Measurements from ENCODE around the gene ZNF141. TPM values are rescaled to one million over a fixed set of nuclear protein-coding genes. Genes with fewer than 3 reads are reported as not detected.
"Not testable (repeated sequence)": the region's sequence is repeated elsewhere in the genome, so short reads cannot be mapped to it uniquely, and the experiment has no call there.

The ZNF141 gene
- total RNA-seq, 1 experiment from 2014 or later = 17.4 TPM

- peaks cover 4% of the 10 kb centered on the region; the same call in 1 of the 2 replicates for H3K36me3 ChIP-seq
- H3K4me3 ChIP-seq = peak overlapping the region; percentile 63; the same call in 1 of the 2 replicates
- H3K9me3 ChIP-seq (replicated peaks) = no peaks in the 10 kb centered on the region
- no peaks in the 10 kb centered on the region for H3K4me1 ChIP-seq
- H3K27me3 ChIP-seq = no peaks in the 10 kb centered on the region
- no peak overlapping the region for H3K27ac ChIP-seq
- DNase-seq = no peak
These were observed 1.1 kb downstream of the ZNF141 start for GRCh38 chr4:338759-339097.

DNA sequence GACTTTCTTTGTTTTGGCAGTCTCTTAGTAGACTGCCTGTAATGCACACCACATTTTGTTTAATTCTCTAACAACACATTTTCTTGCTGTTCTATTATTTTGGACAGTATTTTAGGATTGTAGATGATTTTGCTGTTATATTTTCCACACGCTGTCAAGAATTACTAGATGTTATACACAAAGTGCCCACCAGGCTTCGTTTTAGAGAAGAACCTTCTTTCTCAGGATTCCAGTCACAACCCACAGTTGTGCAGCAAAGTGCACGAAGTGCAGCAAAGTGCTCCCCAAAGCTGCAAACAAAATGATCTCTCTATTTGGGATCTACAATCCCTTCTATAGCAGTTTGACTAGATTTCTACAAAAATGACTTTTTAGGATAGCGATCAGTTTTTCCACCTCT, 2.4 kb downstream of the ZNF141 start:
- DNase-seq = no peak
- H3K27ac ChIP-seq = no peak overlapping the region
- peaks cover 6% of the 10 kb centered on the region; the same call in 1 of the 2 replicates for H3K36me3 ChIP-seq
- no peak overlapping the region for H3K4me3 ChIP-seq
- H3K27me3 ChIP-seq = no peaks in the 10 kb centered on the region
- H3K4me1 ChIP-seq = no peaks in the 10 kb centered on the region
- no peaks in the 10 kb centered on the region; the same call in 1 of the 2 replicates for H3K9me3 ChIP-seq (replicated peaks)

DNA sequence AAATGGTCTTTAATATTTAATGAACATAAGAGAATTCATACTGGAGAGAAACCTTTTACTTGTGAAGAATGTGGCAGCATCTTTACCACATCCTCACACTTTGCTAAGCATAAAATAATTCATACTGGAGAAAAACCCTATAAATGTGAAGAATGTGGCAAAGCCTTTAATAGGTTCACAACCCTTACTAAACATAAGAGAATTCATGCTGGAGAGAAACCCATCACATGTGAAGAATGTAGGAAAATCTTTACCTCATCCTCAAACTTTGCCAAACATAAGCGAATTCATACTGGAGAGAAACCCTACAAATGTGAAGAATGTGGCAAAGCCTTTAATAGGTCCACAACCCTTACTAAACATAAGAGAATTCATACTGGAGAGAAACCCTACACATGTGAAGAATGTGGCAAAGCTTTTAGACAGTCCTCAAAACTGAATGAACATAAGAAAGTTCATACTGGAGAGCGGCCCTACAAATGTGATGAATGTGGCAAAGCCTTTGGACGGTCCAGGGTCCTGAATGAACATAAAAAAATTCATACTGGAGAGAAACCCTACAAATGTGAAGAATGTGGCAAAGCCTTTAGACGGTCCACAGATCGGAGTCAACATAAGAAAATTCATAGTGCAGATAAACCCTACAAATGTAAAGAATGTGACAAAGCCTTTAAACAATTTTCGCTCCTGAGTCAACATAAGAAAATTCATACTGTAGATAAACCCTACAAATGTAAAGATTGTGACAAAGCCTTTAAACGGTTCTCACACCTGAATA, 35.6 kb downstream of the ZNF141 start:
- no peaks in the 10 kb centered on the region for H3K4me1 ChIP-seq
- no peaks in the 10 kb centered on the region for H3K27me3 ChIP-seq
- peaks cover 50% of the 10 kb centered on the region for H3K9me3 ChIP-seq (replicated peaks)
- DNase-seq = no peak
- no peak overlapping the region for H3K27ac ChIP-seq
- peaks cover 15% of the 10 kb centered on the region for H3K36me3 ChIP-seq
- no peak overlapping the region for H3K4me3 ChIP-seq

DNA sequence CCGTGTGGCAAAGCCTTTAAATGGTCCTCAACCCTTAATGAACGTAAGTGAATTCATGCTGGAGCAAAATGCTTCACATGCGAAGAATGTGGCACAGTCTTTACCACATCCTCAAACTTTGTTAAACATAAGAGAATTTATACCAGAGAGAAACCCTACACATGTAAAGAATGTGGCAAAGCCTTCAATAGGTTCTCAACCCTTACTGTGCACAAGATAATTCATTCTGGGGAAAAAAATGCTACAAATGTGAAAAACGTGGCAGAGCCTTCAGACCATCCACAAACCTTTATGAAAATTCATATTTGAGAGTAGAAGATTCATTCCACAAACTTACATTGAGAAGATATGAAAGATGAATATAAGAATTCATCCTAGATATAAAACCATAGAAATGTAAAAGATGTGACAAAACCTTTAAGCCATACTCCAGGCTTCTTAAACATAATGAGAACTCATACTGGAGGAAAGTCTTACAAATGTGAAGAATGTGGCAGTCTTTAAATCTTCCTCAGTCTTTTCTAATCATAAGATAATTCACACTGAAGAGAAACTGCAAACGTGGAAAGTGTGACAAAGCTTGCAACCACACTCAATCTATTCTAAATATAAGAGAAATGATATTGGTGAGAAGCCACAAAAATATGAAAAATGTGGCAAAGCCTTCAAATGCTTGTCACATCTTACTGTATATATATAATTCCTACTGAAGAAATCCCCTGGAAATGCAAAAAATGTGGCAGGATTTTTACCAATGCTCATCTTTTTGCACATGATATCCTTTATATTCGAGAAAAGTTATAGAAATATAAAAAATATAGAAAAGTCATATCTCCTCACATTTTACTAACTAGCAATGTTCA, 36.9 kb downstream of the ZNF141 start:
- Histone ChIP-seq H3K9me3 (replicated peaks) (peaks cover 50% of the 10 kb centered on the region), H3K27ac (no peak overlapping the region), H3K4me3 (no peak overlapping the region), H3K36me3 (peaks cover 12% of the 10 kb centered on the region), H3K27me3 (no peaks in the 10 kb centered on the region), H3K4me1 (no peaks in the 10 kb centered on the region)
- DNase-seq = no peak

DNA sequence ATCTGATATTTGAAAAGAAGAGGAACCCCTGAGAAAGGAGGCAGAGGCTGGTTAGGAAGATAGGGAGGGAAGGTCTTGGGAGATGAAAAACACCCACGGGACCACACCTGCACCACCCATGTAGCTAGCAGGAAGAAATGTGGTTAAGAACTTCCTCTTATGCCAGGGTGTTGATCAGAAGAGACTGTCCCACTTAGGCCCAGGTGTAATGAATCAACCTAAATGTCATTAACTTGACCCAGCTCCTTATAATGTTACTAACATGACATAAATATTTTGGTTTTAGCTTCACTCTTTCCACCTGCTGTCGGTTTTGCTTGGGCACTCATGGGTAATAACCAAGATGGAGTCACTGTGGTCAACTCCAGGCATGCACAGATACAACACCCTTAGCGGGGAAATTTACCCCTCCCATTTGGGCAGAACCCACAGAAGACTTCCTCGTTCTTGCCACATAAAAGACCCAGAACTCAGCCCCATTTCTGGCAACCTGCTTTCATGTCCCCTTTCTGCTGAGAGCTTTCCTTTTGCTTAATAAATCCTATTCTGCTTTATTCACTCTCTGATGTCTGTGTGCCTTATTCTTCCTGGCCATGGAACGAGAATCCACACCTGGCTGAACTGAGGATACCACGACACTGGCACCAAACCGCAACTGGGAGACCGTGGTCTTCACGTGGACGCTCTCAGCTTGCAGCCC, 46.8 kb downstream of the ZNF141 start:
- peaks cover 15% of the 10 kb centered on the region for H3K9me3 ChIP-seq (replicated peaks)
- H3K36me3 ChIP-seq = no peaks in the 10 kb centered on the region
- no peak overlapping the region for H3K27ac ChIP-seq
- no peaks in the 10 kb centered on the region for H3K4me1 ChIP-seq
- no peak overlapping the region for H3K4me3 ChIP-seq
- H3K27me3 ChIP-seq = no peaks in the 10 kb centered on the region
- no peak for DNase-seq

GRCh38 chr4:385934-386707, 48.5 kb downstream of the ZNF141 start:
- H3K27ac ChIP-seq = no peak overlapping the region
- H3K4me3 ChIP-seq = no peak overlapping the region
- peaks cover 5% of the 10 kb centered on the region; the same call in 1 of the 2 replicates for H3K9me3 ChIP-seq (replicated peaks)
- DNase-seq = no peak
- H3K27me3 ChIP-seq = no peaks in the 10 kb centered on the region
- H3K36me3 ChIP-seq = no peaks in the 10 kb centered on the region
- no peaks in the 10 kb centered on the region for H3K4me1 ChIP-seq

GRCh38 chr4:386708-387105, 49.1 kb downstream of the ZNF141 start:
- no peaks in the 10 kb centered on the region for H3K27me3 ChIP-seq
- no peak overlapping the region for H3K4me3 ChIP-seq
- H3K9me3 ChIP-seq (replicated peaks) = 0 out of 2 replicates have a peak, but pooled peaks cover 5% of the 10 kb centered on the region
- H3K4me1 ChIP-seq = no peaks in the 10 kb centered on the region
- no peaks in the 10 kb centered on the region for H3K36me3 ChIP-seq
- no peak for DNase-seq
- no peak overlapping the region for H3K27ac ChIP-seq

GRCh38 chr4:404006-404405, 66.4 kb downstream of the ZNF141 start:
- Histone ChIP-seq H3K27me3 (no peaks in the 10 kb centered on the region), H3K36me3 (no peaks in the 10 kb centered on the region), H3K4me3 (no peak overlapping the region), H3K9me3 (replicated peaks) (no peaks in the 10 kb centered on the region), H3K27ac (no peak overlapping the region), H3K4me1 (peaks cover 3% of the 10 kb centered on the region; the same call in 1 of the 2 replicates)
- DNase-seq = no peak

- DNase-seq = peak in 1 of 2 experiments; percentile 34
- H3K27ac ChIP-seq = peak overlapping the region; percentile 44
- H3K36me3 ChIP-seq; H3K27me3 ChIP-seq; H3K4me3 ChIP-seq; H3K4me1 ChIP-seq; H3K9me3 ChIP-seq (replicated peaks): not testable (repeated sequence)
These were observed 70.7 kb downstream of the ZNF141 start for GRCh38 chr4:408321-408720.

GRCh38 chr4:422587-422986, 85.0 kb downstream of the ZNF141 start:
- Histone ChIP-seq H3K9me3 (replicated peaks) (peaks cover 45% of the 10 kb centered on the region), H3K4me1 (no peaks in the 10 kb centered on the region), H3K4me3 (no peak overlapping the region), H3K36me3 (peaks cover 16% of the 10 kb centered on the region), H3K27me3 (no peaks in the 10 kb centered on the region), H3K27ac (no peak overlapping the region)
- DNase-seq = no peak

Other genes with a start within 250 kb of the ZNF141 start
- gene ZNF718, start 213.3 kb upstream of the ZNF141 start, total RNA-seq (2014; rRNA removed; shearing (Covaris generic)) = 10.1 and 12.0 TPM in 2 replicates
- gene ZNF732, start 32.3 kb upstream of the ZNF141 start, total RNA-seq (2014; rRNA removed; shearing (Covaris generic)) = not detected in 2 replicates
- gene ZNF721, start 161.3 kb downstream of the ZNF141 start, total RNA-seq (2014; rRNA removed; shearing (Covaris generic)) = 28.7 and 42.9 TPM in 2 replicates
- gene PIGG, start 161.4 kb downstream of the ZNF141 start, total RNA-seq (2014; rRNA removed; shearing (Covaris generic)) = 28.9 and 33.6 TPM in 2 replicates
- gene TMEM271, start 238.5 kb downstream of the ZNF141 start, total RNA-seq (2014; rRNA removed; shearing (Covaris generic)) = 1.4 TPM in 2 replicates